Measurements from ENCODE around the gene E2F3.

Gene E2F3

GRCh38 chr6:20426177-20427082 is 24.8 kb downstream of the E2F3 start:
- in situ Hi-C loops (cut with HindIII; ENCODE audit: low pct_ligation_motif_present, low sequenced_read_pairs) = no loop called here
- Histone ChIP-seq H3K36me3 (replicated peaks) (peaks cover 3% of the 10 kb centered on the region), H3K27ac (no peak overlapping the region), H3K4me3 (ENCODE audit: low read depth, low read length) (no peak overlapping the region), H3K27me3 (replicated peaks) (no peaks in the 10 kb centered on the region)
- TF ChIP-seq CTCF (IDR thresholded peaks at IDR 0.05; ENCODE audit: low read depth, low read length, missing control alignments) = no peak
- DNase-seq = no peak

- in situ Hi-C loops (cut with HindIII; ENCODE audit: low pct_ligation_motif_present, low sequenced_read_pairs) = no loop called here
- H3K4me3 ChIP-seq (ENCODE audit: low read depth, low read length) = no peak overlapping the region
- no peak for DNase-seq
- H3K27ac ChIP-seq = no peak overlapping the region
- peaks cover 6% of the 10 kb centered on the region for H3K36me3 ChIP-seq (replicated peaks)
- no peak for TF ChIP-seq CTCF (IDR thresholded peaks at IDR 0.05; ENCODE audit: low read depth, low read length, missing control alignments)
- no peaks in the 10 kb centered on the region for H3K27me3 ChIP-seq (replicated peaks)
These were observed 26.2 kb downstream of the E2F3 start for GRCh38 chr6:20427856-20428255.

- Histone ChIP-seq H3K4me3 (ENCODE audit: low read depth, low read length) (no peak overlapping the region), H3K36me3 (replicated peaks) (peaks cover 6% of the 10 kb centered on the region), H3K27ac (no peak overlapping the region), H3K27me3 (replicated peaks) (no peaks in the 10 kb centered on the region)
- in situ Hi-C loops (cut with HindIII; ENCODE audit: low pct_ligation_motif_present, low sequenced_read_pairs) = no loop called here
- TF ChIP-seq CTCF (IDR thresholded peaks at IDR 0.05; ENCODE audit: low read depth, low read length, missing control alignments) = no peak
- DNase-seq = no peak
These were observed 31.0 kb downstream of the E2F3 start for GRCh38 chr6:20432692-20433091.

GRCh38 chr6:20433321-20433720 is 31.6 kb downstream of the E2F3 start:
- no peak overlapping the region for H3K27ac ChIP-seq
- in situ Hi-C loops (cut with HindIII; ENCODE audit: low pct_ligation_motif_present, low sequenced_read_pairs) = no loop called here
- no peaks in the 10 kb centered on the region for H3K27me3 ChIP-seq (replicated peaks)
- no peak for DNase-seq
- H3K36me3 ChIP-seq (replicated peaks) = peaks cover 6% of the 10 kb centered on the region
- no peak for TF ChIP-seq CTCF (IDR thresholded peaks at IDR 0.05; ENCODE audit: low read depth, low read length, missing control alignments)
- no peak overlapping the region for H3K4me3 ChIP-seq (ENCODE audit: low read depth, low read length)

GRCh38 chr6:20433929-20434328 is 32.2 kb downstream of the E2F3 start:
- Histone ChIP-seq H3K4me3 (ENCODE audit: low read depth, low read length) (no peak overlapping the region), H3K27ac (no peak overlapping the region), H3K27me3 (replicated peaks) (no peaks in the 10 kb centered on the region), H3K36me3 (replicated peaks) (peaks cover 6% of the 10 kb centered on the region)
- no peak for TF ChIP-seq CTCF (IDR thresholded peaks at IDR 0.05; ENCODE audit: low read depth, low read length, missing control alignments)
- DNase-seq = no peak
- in situ Hi-C loops (cut with HindIII; ENCODE audit: low pct_ligation_motif_present, low sequenced_read_pairs) = no loop called here

All from brain microvascular endothelial cell (primary cell).